CD4-positive, alpha-beta T cell treated with Interleukin-17A for 1 hour (primary cell): ENCODE measurements around the gene CRELD1.
A peak's percentile ranks its signal among the peaks of the same experiment; 100 is the strongest.
"Not testable (repeated sequence)": the region's sequence is repeated elsewhere in the genome, so short reads cannot be mapped to it uniquely, and the experiment has no call there.

Experiments used
- DNase-seq: peaks from one replicate; pipeline ENCODE4 v3.0.0-alpha.2; 2020

Gene CRELD1

GRCh38 chr3:9933561-9934234 is at the start of gene CRELD1:
Gene CRELD1, plus strand, starts transcription at chr3:9933834. Its CDS starts 605 bp downstream, at chr3:9934439.
- peak; percentile 98 for DNase-seq

GRCh38 chr3:9884555-9885165 is 49.0 kb upstream of the CRELD1 start:
- no peak for DNase-seq

GRCh38 chr3:9886328-9886727 is 47.3 kb upstream of the CRELD1 start:
- no peak for DNase-seq

GRCh38 chr3:9887480-9887879 is 46.2 kb upstream of the CRELD1 start:
- DNase-seq: no peak

GRCh38 chr3:9888540-9888939 is 45.1 kb upstream of the CRELD1 start:
- DNase-seq: no peak

GRCh38 chr3:9889405-9889804 is 44.2 kb upstream of the CRELD1 start:
- DNase-seq: no peak

- DNase-seq: peak; percentile 95
Observed at GRCh38 chr3:9890249-9891071, 43.2 kb upstream of the CRELD1 start, which contains the start of gene JAGN1. Gene JAGN1, plus strand, starts transcription at chr3:9890610. Its CDS starts 113 bp downstream, at chr3:9890723.

- no peak for DNase-seq
Observed at GRCh38 chr3:9891072-9891622, 42.5 kb upstream of the CRELD1 start.

- DNase-seq: no peak
Observed at GRCh38 chr3:9893739-9894138, 39.9 kb upstream of the CRELD1 start.

GRCh38 chr3:9895715-9896114 is 37.9 kb upstream of the CRELD1 start:
- DNase-seq: not testable (repeated sequence)

- not testable (repeated sequence) for DNase-seq
Observed at GRCh38 chr3:9896755-9897407, 36.8 kb upstream of the CRELD1 start.

- DNase-seq: no peak
Observed at GRCh38 chr3:9897408-9898372, 35.9 kb upstream of the CRELD1 start.

GRCh38 chr3:9898467-9899241 is 35.0 kb upstream of the CRELD1 start:
- no peak for DNase-seq

- DNase-seq: no peak
Observed at GRCh38 chr3:9899289-9899791, 34.3 kb upstream of the CRELD1 start.

GRCh38 chr3:9900965-9901415 is 32.6 kb upstream of the CRELD1 start:
- not testable (repeated sequence) for DNase-seq

GRCh38 chr3:9901967-9902366 is 31.7 kb upstream of the CRELD1 start:
- DNase-seq: peak; percentile 53

- DNase-seq: no peak
Observed at GRCh38 chr3:9902372-9903237, 31.0 kb upstream of the CRELD1 start, which contains the start of gene IL17RE. Gene IL17RE, plus strand, starts transcription at chr3:9902848. Its CDS starts 85 bp downstream, at chr3:9902933.

- no peak for DNase-seq
Observed at GRCh38 chr3:9903238-9903624, 30.4 kb upstream of the CRELD1 start.

GRCh38 chr3:9903904-9904303 is 29.7 kb upstream of the CRELD1 start:
- DNase-seq: no peak
